ENCODE results near the gene ARAP1. TPM values are rescaled to one million over a fixed set of nuclear protein-coding genes. Genes with fewer than 3 reads are reported as not detected.

Gene ARAP1
- total and polyA plus RNA-seq, 2 donors = 36.4 to 92.2 TPM

- Histone ChIP-seq H3K27me3 (ENCODE audit: control insufficient read depth in 2 of 2, insufficient read depth in 1 of 2, low read length in 1 of 2) (no peaks in the 10 kb centered on the region), H3K27ac (ENCODE audit: low read depth in 1 of 2, low read length in 1 of 2) (no peak overlapping the region), H3K4me1 (ENCODE audit: control insufficient read depth in 2 of 2, insufficient read depth in 2 of 2, low read length in 2 of 2) (peaks cover 24 to 46% of the 10 kb centered on the region in 2 donors), H3K9me3 (ENCODE audit: control insufficient read depth in 2 of 2, insufficient read depth in 1 of 2, low read length in 1 of 2) (no peaks in the 10 kb centered on the region), H3K36me3 (ENCODE audit: control insufficient read depth in 2 of 2, insufficient read depth in 2 of 2, low read length in 1 of 2) (peaks cover 30 to 41% of the 10 kb centered on the region in 2 donors), H3K4me3 (ENCODE audit: low read length in 2 of 2) (no peak overlapping the region)
- DNase-seq (ENCODE audit: low read depth in 6 of 9, low spot score in 9 of 9) = no peak
- WGBS = 93% methylated on average over 9 of the region's 9 CpGs
These were observed 34.1 kb downstream of the ARAP1 start for GRCh38 chr11:72718101-72718501.

- peaks cover 38 to 50% of the 10 kb centered on the region in 2 donors for H3K36me3 ChIP-seq (ENCODE audit: control insufficient read depth in 2 of 2, insufficient read depth in 2 of 2, low read length in 1 of 2)
- H3K4me1 ChIP-seq (ENCODE audit: control insufficient read depth in 2 of 2, insufficient read depth in 2 of 2, low read length in 2 of 2) = peaks cover 19 to 38% of the 10 kb centered on the region in 2 donors
- no peak overlapping the region for H3K4me3 ChIP-seq (ENCODE audit: low read length in 2 of 2)
- H3K27ac ChIP-seq (ENCODE audit: low read depth in 1 of 2, low read length in 1 of 2) = no peak overlapping the region
- WGBS = 97% methylated on average over 14 of the region's 14 CpGs
- H3K27me3 ChIP-seq (ENCODE audit: control insufficient read depth in 2 of 2, insufficient read depth in 1 of 2, low read length in 1 of 2) = no peaks in the 10 kb centered on the region
- peaks cover 0 to 1% of the 10 kb centered on the region in 2 donors for H3K9me3 ChIP-seq (ENCODE audit: control insufficient read depth in 2 of 2, insufficient read depth in 1 of 2, low read length in 1 of 2)
- no peak for DNase-seq (ENCODE audit: low read depth in 6 of 9, low spot score in 9 of 9)
These were observed 35.3 kb downstream of the ARAP1 start for GRCh38 chr11:72716788-72717435.

GRCh38 chr11:72716290-72716689, 35.9 kb downstream of the ARAP1 start:
- no peak overlapping the region for H3K4me3 ChIP-seq (ENCODE audit: low read length in 2 of 2)
- no peak for DNase-seq (ENCODE audit: low read depth in 6 of 9, low spot score in 9 of 9)
- H3K4me1 ChIP-seq (ENCODE audit: control insufficient read depth in 2 of 2, insufficient read depth in 2 of 2, low read length in 2 of 2) = peaks cover 19 to 32% of the 10 kb centered on the region in 2 donors
- H3K9me3 ChIP-seq (ENCODE audit: control insufficient read depth in 2 of 2, insufficient read depth in 1 of 2, low read length in 1 of 2) = peaks cover 0 to 1% of the 10 kb centered on the region in 2 donors
- H3K36me3 ChIP-seq (ENCODE audit: control insufficient read depth in 2 of 2, insufficient read depth in 2 of 2, low read length in 1 of 2) = peaks cover 43 to 56% of the 10 kb centered on the region in 2 donors
- WGBS = 91% methylated on average over 7 of the region's 7 CpGs
- no peak overlapping the region for H3K27ac ChIP-seq (ENCODE audit: low read depth in 1 of 2, low read length in 1 of 2)
- no peaks in the 10 kb centered on the region for H3K27me3 ChIP-seq (ENCODE audit: control insufficient read depth in 2 of 2, insufficient read depth in 1 of 2, low read length in 1 of 2)

GRCh38 chr11:72712841-72713240, 39.4 kb downstream of the ARAP1 start:
- H3K36me3 ChIP-seq (ENCODE audit: control insufficient read depth in 2 of 2, insufficient read depth in 2 of 2, low read length in 1 of 2) = peaks cover 64 to 77% of the 10 kb centered on the region in 2 donors
- no peak overlapping the region for H3K4me3 ChIP-seq (ENCODE audit: low read length in 2 of 2)
- no peak overlapping the region for H3K27ac ChIP-seq (ENCODE audit: low read depth in 1 of 2, low read length in 1 of 2)
- H3K27me3 ChIP-seq (ENCODE audit: control insufficient read depth in 2 of 2, insufficient read depth in 1 of 2, low read length in 1 of 2) = no peaks in the 10 kb centered on the region
- H3K9me3 ChIP-seq (ENCODE audit: control insufficient read depth in 2 of 2, insufficient read depth in 1 of 2, low read length in 1 of 2) = peaks cover 0 to 1% of the 10 kb centered on the region in 2 donors
- no peak for DNase-seq (ENCODE audit: low read depth in 6 of 9, low spot score in 9 of 9)
- H3K4me1 ChIP-seq (ENCODE audit: control insufficient read depth in 2 of 2, insufficient read depth in 2 of 2, low read length in 2 of 2) = peaks cover 0 to 5% of the 10 kb centered on the region in 2 donors
- 95% methylated on average over 10 of the region's 10 CpGs for WGBS

GRCh38 chr11:72712168-72712751, 39.9 kb downstream of the ARAP1 start:
- H3K4me3 ChIP-seq (ENCODE audit: low read length in 2 of 2) = no peak overlapping the region

GRCh38 chr11:72711141-72711540, 41.1 kb downstream of the ARAP1 start:
- no peak overlapping the region for H3K27ac ChIP-seq (ENCODE audit: low read depth in 1 of 2, low read length in 1 of 2)
- WGBS = 98% methylated on average over 9 of the region's 9 CpGs
- H3K27me3 ChIP-seq (ENCODE audit: control insufficient read depth in 2 of 2, insufficient read depth in 1 of 2, low read length in 1 of 2) = no peaks in the 10 kb centered on the region
- H3K36me3 ChIP-seq (ENCODE audit: control insufficient read depth in 2 of 2, insufficient read depth in 2 of 2, low read length in 1 of 2) = peaks cover 70 to 80% of the 10 kb centered on the region in 2 donors
- no peak overlapping the region for H3K4me3 ChIP-seq (ENCODE audit: low read length in 2 of 2)
- DNase-seq (ENCODE audit: low read depth in 6 of 9, low spot score in 9 of 9) = no peak
- peaks cover 0 to 1% of the 10 kb centered on the region in 2 donors for H3K9me3 ChIP-seq (ENCODE audit: control insufficient read depth in 2 of 2, insufficient read depth in 1 of 2, low read length in 1 of 2)
- no peaks in the 10 kb centered on the region for H3K4me1 ChIP-seq (ENCODE audit: control insufficient read depth in 2 of 2, insufficient read depth in 2 of 2, low read length in 2 of 2)

More at GRCh38 chr11:72712168-72712751, 39.9 kb downstream of the ARAP1 start:
- peaks cover 0 to 5% of the 10 kb centered on the region in 2 donors for H3K4me1 ChIP-seq (ENCODE audit: control insufficient read depth in 2 of 2, insufficient read depth in 2 of 2, low read length in 2 of 2)
- peaks cover 0 to 1% of the 10 kb centered on the region in 2 donors for H3K9me3 ChIP-seq (ENCODE audit: control insufficient read depth in 2 of 2, insufficient read depth in 1 of 2, low read length in 1 of 2)
- no peak overlapping the region for H3K27ac ChIP-seq (ENCODE audit: low read depth in 1 of 2, low read length in 1 of 2)
- no peaks in the 10 kb centered on the region for H3K27me3 ChIP-seq (ENCODE audit: control insufficient read depth in 2 of 2, insufficient read depth in 1 of 2, low read length in 1 of 2)
- DNase-seq (ENCODE audit: low read depth in 6 of 9, low spot score in 9 of 9) = no peak
- 95% methylated on average over 26 of the region's 26 CpGs for WGBS
- peaks cover 66 to 77% of the 10 kb centered on the region in 2 donors for H3K36me3 ChIP-seq (ENCODE audit: control insufficient read depth in 2 of 2, insufficient read depth in 2 of 2, low read length in 1 of 2)

- 97% methylated on average over 11 of the region's 11 CpGs for WGBS
- no peak overlapping the region for H3K4me3 ChIP-seq (ENCODE audit: low read length in 2 of 2)
- no peak for DNase-seq (ENCODE audit: low read depth in 6 of 9, low spot score in 9 of 9)
- no peaks in the 10 kb centered on the region for H3K27me3 ChIP-seq (ENCODE audit: control insufficient read depth in 2 of 2, insufficient read depth in 1 of 2, low read length in 1 of 2)
- peaks cover 78 to 88% of the 10 kb centered on the region in 2 donors for H3K36me3 ChIP-seq (ENCODE audit: control insufficient read depth in 2 of 2, insufficient read depth in 2 of 2, low read length in 1 of 2)
- H3K9me3 ChIP-seq (ENCODE audit: control insufficient read depth in 2 of 2, insufficient read depth in 1 of 2, low read length in 1 of 2) = peaks cover 0 to 1% of the 10 kb centered on the region in 2 donors
- H3K27ac ChIP-seq (ENCODE audit: low read depth in 1 of 2, low read length in 1 of 2) = no peak overlapping the region
- no peaks in the 10 kb centered on the region for H3K4me1 ChIP-seq (ENCODE audit: control insufficient read depth in 2 of 2, insufficient read depth in 2 of 2, low read length in 2 of 2)
These were observed 41.9 kb downstream of the ARAP1 start for GRCh38 chr11:72710278-72710677.

GRCh38 chr11:72709478-72710238, 42.5 kb downstream of the ARAP1 start:
- no peak overlapping the region for H3K4me3 ChIP-seq (ENCODE audit: low read length in 2 of 2)
- no peaks in the 10 kb centered on the region for H3K27me3 ChIP-seq (ENCODE audit: control insufficient read depth in 2 of 2, insufficient read depth in 1 of 2, low read length in 1 of 2)
- no peak for DNase-seq (ENCODE audit: low read depth in 6 of 9, low spot score in 9 of 9)
- no peak overlapping the region for H3K27ac ChIP-seq (ENCODE audit: low read depth in 1 of 2, low read length in 1 of 2)
- peaks cover 0 to 1% of the 10 kb centered on the region in 2 donors for H3K9me3 ChIP-seq (ENCODE audit: control insufficient read depth in 2 of 2, insufficient read depth in 1 of 2, low read length in 1 of 2)
- peaks cover 83 to 88% of the 10 kb centered on the region in 2 donors for H3K36me3 ChIP-seq (ENCODE audit: control insufficient read depth in 2 of 2, insufficient read depth in 2 of 2, low read length in 1 of 2)
- 99% methylated on average over 20 of the region's 20 CpGs for WGBS
- H3K4me1 ChIP-seq (ENCODE audit: control insufficient read depth in 2 of 2, insufficient read depth in 2 of 2, low read length in 2 of 2) = no peaks in the 10 kb centered on the region

- Histone ChIP-seq H3K27ac (ENCODE audit: low read depth in 1 of 2, low read length in 1 of 2) (no peak overlapping the region), H3K4me3 (ENCODE audit: low read length in 2 of 2) (no peak overlapping the region), H3K4me1 (ENCODE audit: control insufficient read depth in 2 of 2, insufficient read depth in 2 of 2, low read length in 2 of 2) (no peaks in the 10 kb centered on the region), H3K36me3 (ENCODE audit: control insufficient read depth in 2 of 2, insufficient read depth in 2 of 2, low read length in 1 of 2) (peaks cover 88 to 99% of the 10 kb centered on the region in 2 donors), H3K9me3 (ENCODE audit: control insufficient read depth in 2 of 2, insufficient read depth in 1 of 2, low read length in 1 of 2) (peaks cover 0 to under 1% of the 10 kb centered on the region in 2 donors), H3K27me3 (ENCODE audit: control insufficient read depth in 2 of 2, insufficient read depth in 1 of 2, low read length in 1 of 2) (no peaks in the 10 kb centered on the region)
- 98% methylated on average over 9 of the region's 9 CpGs for WGBS
- DNase-seq (ENCODE audit: low read depth in 6 of 9, low spot score in 9 of 9) = no peak
These were observed 45.2 kb downstream of the ARAP1 start for GRCh38 chr11:72707032-72707431.

Measured in thymus (tissue), 11 donors.